ENCODE measurements around the gene LEFTY2. TPM values are rescaled to one million over a fixed set of nuclear protein-coding genes. Genes with fewer than 3 reads are reported as not detected.

Gene LEFTY2
- total and polyA plus RNA-seq, 2 donors (not counting 1 experiment from before 2014, with no cell fraction given), result 0.21 TPM; not detected in 1

GRCh38 chr1:225965231-225965630 lies 24.2 kb upstream of the LEFTY2 start:
- intact Hi-C loops (cut with micrococcal nuclease), result no loop called here
- H3K27ac Mint-ChIP-seq, result no peak overlapping the region
- no peaks in the 10 kb centered on the region for H4K20me1 ChIP-seq (ENCODE audit: control insufficient read depth, insufficient read depth, low read length, poor library complexity, severe bottlenecking)
- H3K9ac ChIP-seq (ENCODE audit: low read length), result no peak overlapping the region
- no peaks in the 10 kb centered on the region for H3K27me3 Mint-ChIP-seq
- H3K36me3 ChIP-seq (replicated peaks in 1 of 2; ENCODE audit: control extremely low read depth in 1 of 2, control insufficient read depth in 1 of 2, extremely low read depth in 1 of 2, insufficient read depth in 2 of 2, low read length in 1 of 2), result no peaks in the 10 kb centered on the region
- no peak overlapping the region for H3K4me2 ChIP-seq (replicated peaks; ENCODE audit: low read depth, low read length, poor library complexity, severe bottlenecking)
- WGBS (ENCODE audit: insufficient coverage), result 96% methylated on average over 3 of the region's 5 CpGs
- TF ChIP-seq EZH2 (IDR thresholded peaks at IDR 0.05; ENCODE audit: borderline replicate concordance, insufficient read depth, low read depth, low read length, poor library complexity, severe bottlenecking) (no peak), CTCF (IDR thresholded peaks at IDR 0.05) (no peak)
- no peaks in the 10 kb centered on the region for H3K9me3 Mint-ChIP-seq (ENCODE audit: insufficient read depth)
- H3K9me3 ChIP-seq (ENCODE audit: control extremely low read depth in 1 of 3, control insufficient read depth in 2 of 3, insufficient read depth in 1 of 3, low read length in 2 of 3), result no peaks in the 10 kb centered on the region
- peaks cover 2% of the 10 kb centered on the region for H3K4me1 Mint-ChIP-seq
- POLR2A ChIA-PET, result interaction anchor here (0.6 kb wide), 1 partner anchor 243 kb away, joined by 3 read pairs; no protein-coding TSS in a partner anchor
- peaks cover 0 to 5% of the 10 kb centered on the region in 2 donors for H3K4me1 ChIP-seq (ENCODE audit: control insufficient read depth in 2 of 2, insufficient read depth in 2 of 2, low read length in 2 of 2)
- no peak overlapping the region for H3K4me3 Mint-ChIP-seq
- H2AFZ ChIP-seq (ENCODE audit: insufficient read depth, low read depth, low read length, poor library complexity, severe bottlenecking), result no peak overlapping the region
- DNase-seq (no peak), ATAC-seq (ENCODE audit: low read depth) (no peak)
- no peak overlapping the region for H3K27ac ChIP-seq (ENCODE audit: low read length in 2 of 2)
- peaks cover 0 to 7% (median 0%) of the 10 kb centered on the region in 4 experiments for H3K27me3 ChIP-seq (replicated peaks in 1 of 4; ENCODE audit: control extremely low read depth in 1 of 4, control insufficient read depth in 3 of 4, insufficient read depth in 4 of 4, low read length in 3 of 4)
- no peaks in the 10 kb centered on the region for H3K79me2 ChIP-seq (ENCODE audit: control insufficient read depth, insufficient read depth, low read length)
- CTCF ChIA-PET, result no interaction called here
- no peak overlapping the region for H3K4me3 ChIP-seq (ENCODE audit: control extremely low read depth in 1 of 5, extremely low read depth in 1 of 5, insufficient read depth in 1 of 5, low read depth in 2 of 5, low read length in 4 of 5)

DNA sequence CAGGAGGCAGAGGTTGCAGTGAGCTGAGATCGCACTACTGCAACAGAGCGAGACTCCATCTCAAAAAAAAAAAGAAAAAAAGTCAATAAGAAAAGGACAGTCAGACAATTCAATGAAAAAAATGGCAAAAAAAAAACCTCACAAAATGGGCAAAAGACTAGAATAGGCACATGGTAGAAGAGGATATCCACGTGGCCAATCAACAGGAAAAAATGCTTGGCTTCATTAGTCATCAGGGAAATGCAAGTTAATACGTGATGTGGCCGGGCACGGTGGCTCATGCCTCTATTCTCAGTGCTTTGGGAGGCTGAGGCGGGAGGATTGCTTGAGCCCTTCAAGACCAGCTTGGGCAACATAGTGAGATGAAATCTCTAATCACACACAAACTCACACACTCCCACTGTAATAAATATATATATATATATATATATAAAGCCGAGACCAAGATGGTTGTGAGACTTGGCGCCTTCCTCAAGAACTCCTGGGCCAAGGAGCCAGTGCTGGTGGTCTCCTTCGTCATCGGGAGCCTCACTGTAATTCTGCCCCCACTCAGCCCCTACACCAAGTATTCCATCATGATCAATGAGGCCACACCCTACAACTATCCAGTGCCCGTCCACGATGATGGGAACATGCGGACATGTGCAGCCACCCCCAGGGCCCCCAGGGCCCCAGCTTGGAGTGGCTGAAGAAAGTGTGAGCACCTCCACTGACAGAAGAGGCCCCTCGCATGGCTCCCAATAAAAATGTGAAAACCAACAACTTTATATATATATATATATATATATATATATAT lies 22.9 kb upstream of the LEFTY2 start:
- Histone ChIP-seq H3K79me2 (ENCODE audit: control insufficient read depth, insufficient read depth, low read length) (no peaks in the 10 kb centered on the region), H3K9ac (ENCODE audit: low read length) (no peak overlapping the region), H3K9me3 (ENCODE audit: control extremely low read depth in 1 of 3, control insufficient read depth in 2 of 3, insufficient read depth in 1 of 3, low read length in 2 of 3) (no peaks in the 10 kb centered on the region), H3K36me3 (replicated peaks in 1 of 2; ENCODE audit: control extremely low read depth in 1 of 2, control insufficient read depth in 1 of 2, extremely low read depth in 1 of 2, insufficient read depth in 2 of 2, low read length in 1 of 2) (no peaks in the 10 kb centered on the region), H3K27ac (ENCODE audit: low read length in 2 of 2) (no peak overlapping the region), H3K4me1 (ENCODE audit: control insufficient read depth in 2 of 2, insufficient read depth in 2 of 2, low read length in 2 of 2) (peaks cover 0 to 5% of the 10 kb centered on the region in 2 donors), H3K4me3 (ENCODE audit: control extremely low read depth in 1 of 5, extremely low read depth in 1 of 5, insufficient read depth in 1 of 5, low read depth in 2 of 5, low read length in 4 of 5) (no peak overlapping the region), H4K20me1 (ENCODE audit: control insufficient read depth, insufficient read depth, low read length, poor library complexity, severe bottlenecking) (no peaks in the 10 kb centered on the region), H3K4me2 (replicated peaks; ENCODE audit: low read depth, low read length, poor library complexity, severe bottlenecking) (no peak overlapping the region), H3K27me3 (replicated peaks in 1 of 4; ENCODE audit: control extremely low read depth in 1 of 4, control insufficient read depth in 3 of 4, insufficient read depth in 4 of 4, low read length in 3 of 4) (peaks cover 0 to 7% (median 0%) of the 10 kb centered on the region in 4 experiments), H2AFZ (ENCODE audit: insufficient read depth, low read depth, low read length, poor library complexity, severe bottlenecking) (no peak overlapping the region)
- Mint-ChIP-seq H3K27ac (no peak overlapping the region), H3K4me1 (peaks cover 2% of the 10 kb centered on the region), H3K4me3 (no peak overlapping the region), H3K27me3 (no peaks in the 10 kb centered on the region), H3K9me3 (ENCODE audit: insufficient read depth) (no peaks in the 10 kb centered on the region)
- DNase-seq, result no peak
- POLR2A ChIA-PET, result interaction anchor here (0.7 kb wide), 1 partner anchor 162 kb away, joined by 3 read pairs; no protein-coding TSS in a partner anchor
- CTCF ChIA-PET, result interaction anchor here (1.1 to 3.2 kb wide), 3 partner anchors 9 to 15 kb away, joined by 3 to 11 read pairs (median 8); no protein-coding TSS in a partner anchor
- intact Hi-C loops (cut with micrococcal nuclease), result loop anchor here (2.0 kb wide), 1 partner anchor 233 kb away; no protein-coding TSS in a partner anchor
- 91% methylated on average over 10 of the region's 15 CpGs for WGBS (ENCODE audit: insufficient coverage)
- no peak for ATAC-seq (ENCODE audit: low read depth)
- TF ChIP-seq CTCF (IDR thresholded peaks at IDR 0.05) (no peak), EZH2 (IDR thresholded peaks at IDR 0.05; ENCODE audit: borderline replicate concordance, insufficient read depth, low read depth, low read length, poor library complexity, severe bottlenecking) (no peak)
